Lower leg skin (tissue), 3 donors: ENCODE results near the gene ACSL1.

Experiments
- POLR2A ChIP-seq, 2 donors: fragments of 450-650 bp; IDR thresholded peaks; one replicate each; pipeline ENCODE4 v1.6.1; 2016 to 2017; ENCODE audit warnings: antibody characterized with exemption in 2 of 2, mild to moderate bottlenecking in 1 of 2, moderate library complexity in 1 of 2
- TF ChIP-seq, protein P1 (sequence below), 3 donors: fragments of 450-650 bp; IDR thresholded peaks; one replicate each; pipeline ENCODE4 v1.5.1; 2016; ENCODE audit warnings: antibody characterized with exemption in 3 of 3, mild to moderate bottlenecking in 3 of 3, moderate library complexity in 2 of 3

DNA sequence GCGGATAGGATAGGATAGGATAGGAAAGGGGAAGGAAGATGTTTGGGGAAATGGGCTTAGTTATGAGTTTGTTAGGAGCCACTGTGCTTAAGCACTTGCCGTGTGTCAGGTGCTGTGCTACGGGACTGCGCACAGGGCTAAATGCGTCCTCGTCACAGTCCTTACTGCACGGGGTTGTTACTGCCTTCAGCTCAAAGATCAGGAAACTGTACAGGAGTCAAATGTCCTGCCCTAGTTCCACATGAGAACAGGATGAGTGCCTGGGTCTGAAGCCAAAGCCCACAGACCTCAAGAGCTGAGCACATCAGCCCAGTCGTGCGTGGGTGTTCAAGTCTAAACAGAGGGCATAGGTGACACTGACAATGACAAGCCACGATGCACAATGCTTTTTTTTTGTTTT is 15.0 kb downstream of the ACSL1 start:
- TF ChIP-seq, protein P1, sequence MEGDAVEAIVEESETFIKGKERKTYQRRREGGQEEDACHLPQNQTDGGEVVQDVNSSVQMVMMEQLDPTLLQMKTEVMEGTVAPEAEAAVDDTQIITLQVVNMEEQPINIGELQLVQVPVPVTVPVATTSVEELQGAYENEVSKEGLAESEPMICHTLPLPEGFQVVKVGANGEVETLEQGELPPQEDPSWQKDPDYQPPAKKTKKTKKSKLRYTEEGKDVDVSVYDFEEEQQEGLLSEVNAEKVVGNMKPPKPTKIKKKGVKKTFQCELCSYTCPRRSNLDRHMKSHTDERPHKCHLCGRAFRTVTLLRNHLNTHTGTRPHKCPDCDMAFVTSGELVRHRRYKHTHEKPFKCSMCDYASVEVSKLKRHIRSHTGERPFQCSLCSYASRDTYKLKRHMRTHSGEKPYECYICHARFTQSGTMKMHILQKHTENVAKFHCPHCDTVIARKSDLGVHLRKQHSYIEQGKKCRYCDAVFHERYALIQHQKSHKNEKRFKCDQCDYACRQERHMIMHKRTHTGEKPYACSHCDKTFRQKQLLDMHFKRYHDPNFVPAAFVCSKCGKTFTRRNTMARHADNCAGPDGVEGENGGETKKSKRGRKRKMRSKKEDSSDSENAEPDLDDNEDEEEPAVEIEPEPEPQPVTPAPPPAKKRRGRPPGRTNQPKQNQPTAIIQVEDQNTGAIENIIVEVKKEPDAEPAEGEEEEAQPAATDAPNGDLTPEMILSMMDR (IDR thresholded peaks at IDR 0.05), result no peak
- TF ChIP-seq POLR2A (IDR thresholded peaks at IDR 0.05), result no peak
